ENCODE data around the gene CD300C. TPM values are rescaled to one million over a fixed set of nuclear protein-coding genes. Genes with fewer than 3 reads are reported as not detected.

The CD300C gene
- total RNA-seq, 1 donor from 2014 or later = 13.9 TPM

- intact Hi-C loops (cut with DNase I) = no loop called here
- no peaks in the 10 kb centered on the region for H3K9me3 ChIP-seq
- DNase-seq (no peak), ATAC-seq (no peak)
- H3K27me3 ChIP-seq (ENCODE audit: low read depth) = no peaks in the 10 kb centered on the region
- peaks cover 7% of the 10 kb centered on the region for H3K4me1 ChIP-seq
- no peaks in the 10 kb centered on the region for H3K36me3 ChIP-seq
- no peak overlapping the region for H3K4me3 ChIP-seq
- no peak overlapping the region for H3K27ac ChIP-seq
- TF ChIP-seq, protein P1, sequence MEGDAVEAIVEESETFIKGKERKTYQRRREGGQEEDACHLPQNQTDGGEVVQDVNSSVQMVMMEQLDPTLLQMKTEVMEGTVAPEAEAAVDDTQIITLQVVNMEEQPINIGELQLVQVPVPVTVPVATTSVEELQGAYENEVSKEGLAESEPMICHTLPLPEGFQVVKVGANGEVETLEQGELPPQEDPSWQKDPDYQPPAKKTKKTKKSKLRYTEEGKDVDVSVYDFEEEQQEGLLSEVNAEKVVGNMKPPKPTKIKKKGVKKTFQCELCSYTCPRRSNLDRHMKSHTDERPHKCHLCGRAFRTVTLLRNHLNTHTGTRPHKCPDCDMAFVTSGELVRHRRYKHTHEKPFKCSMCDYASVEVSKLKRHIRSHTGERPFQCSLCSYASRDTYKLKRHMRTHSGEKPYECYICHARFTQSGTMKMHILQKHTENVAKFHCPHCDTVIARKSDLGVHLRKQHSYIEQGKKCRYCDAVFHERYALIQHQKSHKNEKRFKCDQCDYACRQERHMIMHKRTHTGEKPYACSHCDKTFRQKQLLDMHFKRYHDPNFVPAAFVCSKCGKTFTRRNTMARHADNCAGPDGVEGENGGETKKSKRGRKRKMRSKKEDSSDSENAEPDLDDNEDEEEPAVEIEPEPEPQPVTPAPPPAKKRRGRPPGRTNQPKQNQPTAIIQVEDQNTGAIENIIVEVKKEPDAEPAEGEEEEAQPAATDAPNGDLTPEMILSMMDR (IDR thresholded peaks at IDR 0.05) = no peak
Measured at GRCh38 chr17:74525781-74526288, 20.1 kb downstream of the CD300C start.

DNA sequence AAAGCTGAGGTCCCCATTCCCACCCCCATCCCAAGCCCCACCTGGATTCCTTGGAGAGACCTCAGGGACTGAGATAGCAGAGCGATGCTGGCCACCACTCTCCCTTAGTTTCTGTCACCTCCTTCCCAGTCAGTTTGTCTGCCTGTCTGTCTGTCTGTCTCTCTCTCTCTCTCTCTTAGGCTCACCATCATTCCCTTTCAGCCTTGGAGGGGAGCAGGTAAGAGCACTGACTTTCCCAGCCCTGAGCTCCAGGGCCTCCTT, 20.5 kb downstream of the CD300C start:
- Histone ChIP-seq H3K27me3 (ENCODE audit: low read depth) (no peaks in the 10 kb centered on the region), H3K4me3 (no peak overlapping the region), H3K36me3 (no peaks in the 10 kb centered on the region), H3K27ac (no peak overlapping the region), H3K4me1 (peaks cover 7% of the 10 kb centered on the region), H3K9me3 (no peaks in the 10 kb centered on the region)
- intact Hi-C loops (cut with DNase I) = no loop called here
- TF ChIP-seq, protein P1 (IDR thresholded peaks at IDR 0.05) = no peak
- ATAC-seq (no peak), DNase-seq (no peak)

GRCh38 chr17:74524653-74525464, 21.1 kb downstream of the CD300C start:
- no peak for ATAC-seq
- intact Hi-C loops (cut with DNase I) = no loop called here

GRCh38 chr17:74523308-74523707, 22.6 kb downstream of the CD300C start:
- H3K9me3 ChIP-seq = no peaks in the 10 kb centered on the region
- ATAC-seq (no peak), DNase-seq (no peak)
- intact Hi-C loops (cut with DNase I) = no loop called here
- no peak overlapping the region for H3K4me3 ChIP-seq
- H3K4me1 ChIP-seq = peaks cover 7% of the 10 kb centered on the region
- H3K27ac ChIP-seq = no peak overlapping the region
- H3K36me3 ChIP-seq = no peaks in the 10 kb centered on the region
- TF ChIP-seq, protein P1 (IDR thresholded peaks at IDR 0.05) = no peak
- no peaks in the 10 kb centered on the region for H3K27me3 ChIP-seq (ENCODE audit: low read depth)

More at GRCh38 chr17:74524653-74525464, 21.1 kb downstream of the CD300C start:
- Histone ChIP-seq H3K4me1 (peaks cover 7% of the 10 kb centered on the region), H3K36me3 (no peaks in the 10 kb centered on the region), H3K9me3 (no peaks in the 10 kb centered on the region), H3K4me3 (no peak overlapping the region), H3K27me3 (ENCODE audit: low read depth) (no peaks in the 10 kb centered on the region), H3K27ac (no peak overlapping the region)
- DNase-seq = no peak
- TF ChIP-seq, protein P1 (IDR thresholded peaks at IDR 0.05) = no peak

DNA sequence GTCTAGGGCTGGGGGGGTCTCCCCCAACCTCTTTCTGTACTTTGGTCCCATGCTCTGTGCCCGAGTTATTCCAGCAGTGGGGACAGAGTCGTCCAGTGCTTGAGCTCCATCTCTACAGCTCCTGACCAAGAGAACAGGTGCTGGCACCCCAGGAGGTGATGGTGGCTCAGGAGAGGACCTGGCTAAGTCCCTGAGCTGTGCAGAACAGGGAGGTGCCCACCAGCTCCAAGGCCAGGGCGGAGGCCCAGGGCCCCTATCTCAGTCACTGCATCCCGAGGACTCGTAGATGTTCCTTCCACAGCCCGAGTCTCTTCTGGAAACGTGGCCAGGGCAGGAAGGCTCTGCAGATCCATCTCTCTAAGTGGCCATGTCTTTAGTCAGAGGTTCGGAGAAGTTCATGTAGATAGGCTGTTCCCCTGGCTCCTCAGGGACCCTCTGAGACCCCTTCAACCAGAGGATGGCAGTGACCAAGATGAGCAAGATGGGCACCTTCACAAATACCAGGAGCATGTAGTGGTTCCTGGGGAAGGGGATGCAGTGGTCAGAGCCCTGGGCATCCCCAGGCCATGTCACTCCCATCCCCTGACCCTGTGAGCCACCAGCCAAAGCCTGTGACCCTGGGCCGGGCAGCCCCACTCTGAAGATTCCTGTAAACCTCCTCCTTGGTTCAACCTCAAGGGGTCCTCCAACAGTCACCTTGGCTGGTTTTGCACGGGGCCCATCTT, 23.4 kb downstream of the CD300C start:
- Histone ChIP-seq H3K27me3 (ENCODE audit: low read depth) (no peaks in the 10 kb centered on the region), H3K27ac (peak overlapping the region; percentile 73), H3K4me1 (peaks cover 4% of the 10 kb centered on the region), H3K36me3 (no peaks in the 10 kb centered on the region), H3K4me3 (no peak overlapping the region), H3K9me3 (no peaks in the 10 kb centered on the region)
- intact Hi-C loops (cut with DNase I) = no loop called here
- no peak for DNase-seq
- no peak for ATAC-seq
- TF ChIP-seq, protein P1 (IDR thresholded peaks at IDR 0.05) = no peak
